Bronchial epithelial cell (primary cell): ENCODE results near the gene PLAGL2. TPM values are rescaled to one million over a fixed set of nuclear protein-coding genes. Genes with fewer than 3 reads are reported as not detected.

Experiments
- DNase-seq: peaks from one replicate; pipeline ENCODE4 v3.0.0-alpha.2; 2010; ENCODE audit warnings: low read depth
- FAIRE-seq: peaks from 2 replicates; lab custom pipeline; 2011; peaks lifted over from hg19 to GRCh38; lab: Jason Lieb, UNC
- H3K27me3 ChIP-seq: 2 replicates; pipeline ENCODE4 v1.5.1; 2011; ENCODE audit warnings: low read length; ENCODE audit not compliant: control insufficient read depth, insufficient read depth
- H3K36me3 ChIP-seq: 2 replicates; pipeline ENCODE4 v1.5.1; 2011; ENCODE audit warnings: low read length; ENCODE audit not compliant: control insufficient read depth, insufficient read depth
- H3K4me3 ChIP-seq: 2 replicates; pipeline ENCODE4 v1.5.1; 2011; ENCODE audit warnings: mild to moderate bottlenecking, low read depth, low read length, control low read depth
- total RNA-seq: library from RNA; depleted of rRNA; stranded (reverse); fragments of >200 nt; gene quantifications from 2 replicates; pipeline ENCODE4 v1.2.1, GENCODE V29; 2014
- TF ChIP-seq, protein P1 (sequence below): IDR thresholded peaks from 2 replicates; pipeline ENCODE4 v1.5.1; 2011; ENCODE audit warnings: mild to moderate bottlenecking, moderate library complexity, low read length, control low read depth, inconsistent platforms; ENCODE audit not compliant: insufficient read depth, severe bottlenecking

Gene PLAGL2
- total RNA-seq, 1 donor from 2014 or later: 2.6 TPM

DNA sequence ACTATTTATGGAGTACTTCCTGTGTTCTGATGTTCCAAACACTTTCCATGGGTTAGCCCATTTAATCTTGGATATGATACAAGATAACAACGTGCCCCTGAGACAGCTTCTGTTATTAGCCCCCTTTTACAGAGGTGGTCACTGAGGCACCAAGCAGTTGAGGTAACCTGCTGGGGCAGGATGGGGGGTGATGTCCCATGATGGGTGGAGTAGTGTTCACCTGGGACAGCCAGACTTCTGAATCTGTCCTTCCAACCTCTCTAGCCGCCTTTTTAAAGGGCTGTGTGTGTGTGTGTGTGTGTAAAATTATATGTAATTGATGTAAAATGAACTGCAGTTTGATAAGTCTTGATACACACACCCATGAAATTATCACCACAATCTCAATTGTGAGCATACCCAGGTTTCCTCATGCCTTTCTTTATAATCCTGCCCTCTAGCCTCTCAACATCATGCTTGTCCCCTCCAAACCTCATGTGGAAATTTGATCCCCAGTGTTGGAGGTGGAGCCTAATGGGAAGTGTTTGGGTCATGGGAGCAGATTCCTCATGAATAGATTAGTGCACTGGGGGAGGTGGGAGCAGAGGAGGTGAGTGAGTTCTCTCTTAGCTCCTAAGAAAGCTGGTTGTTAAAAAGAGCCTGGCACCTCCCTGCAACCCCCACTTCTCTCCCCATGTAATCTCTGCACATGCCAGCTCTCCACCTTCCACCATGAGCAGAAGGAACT, 39.2 kb downstream of the PLAGL2 start:
- FAIRE-seq (peak; percentile 62), DNase-seq (no peak)
- no peak overlapping the region for H3K4me3 ChIP-seq
- H3K36me3 ChIP-seq: peaks cover 10% of the 10 kb centered on the region
- H3K27me3 ChIP-seq: no peaks in the 10 kb centered on the region
- TF ChIP-seq, protein P1, sequence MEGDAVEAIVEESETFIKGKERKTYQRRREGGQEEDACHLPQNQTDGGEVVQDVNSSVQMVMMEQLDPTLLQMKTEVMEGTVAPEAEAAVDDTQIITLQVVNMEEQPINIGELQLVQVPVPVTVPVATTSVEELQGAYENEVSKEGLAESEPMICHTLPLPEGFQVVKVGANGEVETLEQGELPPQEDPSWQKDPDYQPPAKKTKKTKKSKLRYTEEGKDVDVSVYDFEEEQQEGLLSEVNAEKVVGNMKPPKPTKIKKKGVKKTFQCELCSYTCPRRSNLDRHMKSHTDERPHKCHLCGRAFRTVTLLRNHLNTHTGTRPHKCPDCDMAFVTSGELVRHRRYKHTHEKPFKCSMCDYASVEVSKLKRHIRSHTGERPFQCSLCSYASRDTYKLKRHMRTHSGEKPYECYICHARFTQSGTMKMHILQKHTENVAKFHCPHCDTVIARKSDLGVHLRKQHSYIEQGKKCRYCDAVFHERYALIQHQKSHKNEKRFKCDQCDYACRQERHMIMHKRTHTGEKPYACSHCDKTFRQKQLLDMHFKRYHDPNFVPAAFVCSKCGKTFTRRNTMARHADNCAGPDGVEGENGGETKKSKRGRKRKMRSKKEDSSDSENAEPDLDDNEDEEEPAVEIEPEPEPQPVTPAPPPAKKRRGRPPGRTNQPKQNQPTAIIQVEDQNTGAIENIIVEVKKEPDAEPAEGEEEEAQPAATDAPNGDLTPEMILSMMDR: no peak

DNA sequence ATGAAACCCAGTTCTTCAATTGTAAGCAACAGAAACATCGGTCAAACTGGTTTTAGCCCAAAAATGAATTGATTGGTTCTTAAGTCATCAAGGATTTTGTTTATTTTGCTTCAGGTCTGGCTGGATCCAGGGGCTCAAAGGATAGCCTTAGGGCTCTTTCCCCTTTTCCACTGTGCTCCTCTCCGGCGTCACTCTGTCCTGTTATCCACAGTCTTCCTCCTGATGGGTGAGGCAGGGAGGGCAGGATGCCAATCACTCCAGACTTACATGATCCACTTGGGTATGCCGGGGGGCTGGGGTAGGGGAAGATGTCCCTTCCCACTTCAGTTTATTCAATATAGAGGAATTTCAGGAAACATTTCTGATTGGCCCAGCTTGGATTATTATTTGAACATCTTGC, 40.0 kb downstream of the PLAGL2 start:
- TF ChIP-seq, protein P1: no peak
- H3K27me3 ChIP-seq: no peaks in the 10 kb centered on the region
- no peak overlapping the region for H3K4me3 ChIP-seq
- H3K36me3 ChIP-seq: peaks cover 12% of the 10 kb centered on the region
- FAIRE-seq (no peak), DNase-seq (no peak)

DNA sequence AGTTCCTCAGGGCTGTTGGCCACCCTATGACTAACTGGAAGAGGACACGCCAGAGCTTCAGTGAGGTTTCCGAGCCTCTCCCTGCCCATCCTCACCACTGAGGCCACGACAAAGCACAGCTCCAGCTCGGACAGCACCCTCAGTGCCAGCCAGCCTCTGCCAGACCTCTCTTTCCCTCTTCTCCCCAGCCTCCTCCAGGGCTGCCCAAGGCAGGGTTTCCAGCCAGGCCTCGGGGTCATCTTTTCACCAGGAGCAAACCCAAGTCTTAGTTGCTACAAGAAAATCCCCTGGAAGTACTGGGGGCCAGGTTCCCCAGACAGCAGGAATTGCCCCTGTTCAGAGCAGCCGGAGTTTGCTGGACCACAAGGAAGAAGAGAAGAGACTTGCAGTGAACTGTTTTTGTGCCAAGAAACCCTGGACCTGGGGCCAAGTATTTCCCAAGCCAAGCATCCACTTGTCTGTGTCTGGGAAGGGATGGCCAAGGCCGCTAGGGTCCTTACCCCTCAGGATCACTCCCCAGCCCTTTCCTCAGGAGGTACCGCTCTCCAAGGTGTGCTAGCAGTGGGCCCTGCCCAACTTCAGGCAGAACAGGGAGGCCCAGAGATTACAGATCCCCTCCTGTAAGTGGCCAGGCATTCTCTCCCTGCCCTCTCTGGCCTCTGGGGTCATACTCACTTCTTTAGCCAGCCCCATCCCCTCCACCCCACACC, 41.6 kb downstream of the PLAGL2 start:
- TF ChIP-seq, protein P1: no peak
- no peak for FAIRE-seq
- H3K36me3 ChIP-seq: peaks cover 16% of the 10 kb centered on the region

DNA sequence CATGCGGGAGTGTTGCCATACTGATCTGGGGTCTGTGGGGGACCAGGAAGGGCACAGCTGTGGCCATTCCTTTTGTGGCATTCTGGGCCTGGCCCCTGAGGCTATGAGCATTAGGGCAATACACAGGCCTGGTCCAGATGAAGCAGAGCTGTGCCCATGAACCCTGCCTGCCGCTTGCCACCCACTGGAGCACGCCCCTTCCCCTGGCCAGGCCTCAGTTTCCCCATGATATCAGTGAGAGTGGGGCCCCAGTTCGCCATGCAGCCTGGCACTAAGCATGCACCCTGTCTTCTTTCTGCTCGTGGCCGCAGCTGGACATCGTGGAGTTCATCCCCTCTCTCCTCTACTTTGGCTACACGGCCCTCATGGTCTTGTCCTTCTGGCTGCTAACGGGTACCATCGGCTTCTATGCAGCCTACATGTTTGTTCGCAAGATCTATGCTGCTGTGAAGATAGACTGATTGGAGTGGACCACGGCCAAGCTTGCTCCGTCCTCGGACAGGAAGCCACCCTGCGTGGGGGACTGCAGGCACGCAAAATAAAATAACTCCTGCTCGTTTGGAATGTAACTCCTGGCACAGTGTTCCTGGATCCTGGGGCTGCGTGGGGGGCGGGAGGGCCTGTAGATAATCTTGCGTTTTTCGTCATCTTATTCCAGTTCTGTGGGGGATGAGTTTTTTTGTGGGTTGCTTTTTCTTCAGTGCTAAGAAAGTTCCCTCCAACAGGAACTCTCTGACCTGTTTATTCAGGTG, 42.4 kb downstream of the PLAGL2 start:
- TF ChIP-seq, protein P1: no peak
- peaks cover 20% of the 10 kb centered on the region for H3K36me3 ChIP-seq
- no peak overlapping the region for H3K4me3 ChIP-seq
- no peak for DNase-seq
- H3K27me3 ChIP-seq: no peaks in the 10 kb centered on the region
- FAIRE-seq: no peak

More for the DNA sequence above, 41.6 kb downstream of the PLAGL2 start:
- H3K4me3 ChIP-seq: no peak overlapping the region
- DNase-seq: no peak
- no peaks in the 10 kb centered on the region for H3K27me3 ChIP-seq

DNA sequence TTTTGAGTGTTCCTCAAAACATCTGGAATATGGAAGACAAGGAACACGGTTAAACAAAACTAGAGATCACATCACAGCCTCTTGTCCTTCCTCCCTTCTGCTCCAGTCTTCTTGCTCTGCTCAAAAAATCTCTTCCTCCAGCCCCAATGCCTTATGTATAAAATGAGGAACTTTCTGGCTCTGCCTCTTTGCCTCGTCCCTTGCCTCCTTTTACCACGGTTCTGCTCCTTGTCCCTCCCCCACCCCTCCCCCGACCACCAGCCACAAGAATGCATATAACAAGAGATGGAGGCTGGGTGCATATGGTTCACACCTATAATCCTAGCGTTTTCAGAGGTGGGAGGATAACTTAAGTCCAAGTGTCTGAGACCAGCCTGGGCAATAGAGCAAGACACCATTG, 43.6 kb downstream of the PLAGL2 start:
- H3K36me3 ChIP-seq: peaks cover 29% of the 10 kb centered on the region
- H3K27me3 ChIP-seq: no peaks in the 10 kb centered on the region
- FAIRE-seq (no peak), DNase-seq (no peak)
- TF ChIP-seq, protein P1: no peak
- H3K4me3 ChIP-seq: no peak overlapping the region
